ENCODE measurements around the gene FRYL.

FRYL gene

DNA sequence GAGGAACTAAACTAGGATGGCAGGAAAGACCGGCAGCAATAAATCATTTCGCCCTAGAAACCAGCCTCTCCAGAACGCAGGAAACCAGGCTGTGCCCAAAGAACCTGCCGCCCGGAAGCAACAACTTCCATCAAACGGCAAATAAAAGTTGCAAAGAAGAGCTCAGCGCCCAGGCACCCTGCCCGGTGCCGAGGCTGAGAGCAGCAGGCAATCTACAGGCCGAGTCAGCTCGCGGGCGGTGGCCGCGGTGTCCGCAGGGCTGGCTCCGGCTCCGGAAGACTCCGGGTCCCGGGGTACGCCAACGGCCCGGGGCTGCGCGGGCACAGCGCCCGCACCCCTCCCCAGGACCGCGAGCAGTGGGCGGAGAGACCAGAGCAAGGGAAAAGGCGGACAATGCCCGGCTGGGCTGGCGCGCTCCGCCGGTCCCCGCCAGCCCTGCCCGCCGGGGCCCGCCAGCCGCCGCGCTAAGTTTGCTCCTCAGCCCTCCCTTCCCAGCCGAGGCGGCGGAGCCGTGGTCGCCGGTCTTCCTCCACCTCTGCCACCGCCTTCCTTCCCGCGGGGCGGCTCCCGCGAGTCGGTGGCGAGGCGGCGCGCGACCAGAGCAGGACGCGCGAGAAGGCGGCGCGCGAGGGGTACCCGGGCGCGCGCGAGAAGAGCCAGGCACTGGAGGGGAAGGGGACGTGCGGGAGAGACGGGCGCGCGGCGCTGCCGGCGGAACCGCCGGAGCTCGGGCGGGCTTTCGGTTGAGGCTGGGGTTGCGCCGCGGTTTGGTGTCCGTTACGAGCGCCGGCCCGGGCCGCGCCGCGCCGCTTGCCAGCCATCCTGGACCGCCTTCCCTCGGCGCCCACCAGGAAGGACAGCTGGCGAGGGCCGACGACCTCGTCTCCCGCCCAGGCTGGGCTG is 733 bp downstream of the FRYL start:
- Histone ChIP-seq H3K79me2 (ENCODE audit: insufficient read depth, low read length) (peaks cover 51% of the 10 kb centered on the region), H3K36me3 (ENCODE audit: insufficient read depth, low read length) (no peaks in the 10 kb centered on the region), H4K20me1 (ENCODE audit: insufficient read depth, low read length, poor library complexity, severe bottlenecking) (peaks cover 49% of the 10 kb centered on the region), H3K9ac (ENCODE audit: low read depth, low read length, poor library complexity, severe bottlenecking) (peak overlapping the region; percentile 84), H3K9me3 (ENCODE audit: insufficient read depth, low read depth, low read length) (no peaks in the 10 kb centered on the region), H2AFZ (ENCODE audit: low read length) (peak overlapping the region; percentile 79), H3K9me2 (replicated peaks; ENCODE audit: low read depth, low read length) (no peaks in the 10 kb centered on the region), H3K4me2 (ENCODE audit: low read depth, low read length, poor library complexity, severe bottlenecking) (peak overlapping the region; percentile 90), H3K4me1 (ENCODE audit: insufficient read depth, low read length, poor library complexity, severe bottlenecking) (peaks cover 46% of the 10 kb centered on the region), H3K4me3 (ENCODE audit: low read length, poor library complexity, severe bottlenecking) (peak overlapping the region; percentile 95), H3K27me3 (ENCODE audit: insufficient read depth, low read length, poor library complexity, severe bottlenecking) (no peaks in the 10 kb centered on the region), H3F3A (ENCODE audit: low read depth) (no peaks in the 10 kb centered on the region)
- no peak for TF ChIP-seq EZH2phosphoT487 (IDR thresholded peaks at IDR 0.05; ENCODE audit: borderline replicate concordance)
- TF ChIP-seq, protein P1, sequence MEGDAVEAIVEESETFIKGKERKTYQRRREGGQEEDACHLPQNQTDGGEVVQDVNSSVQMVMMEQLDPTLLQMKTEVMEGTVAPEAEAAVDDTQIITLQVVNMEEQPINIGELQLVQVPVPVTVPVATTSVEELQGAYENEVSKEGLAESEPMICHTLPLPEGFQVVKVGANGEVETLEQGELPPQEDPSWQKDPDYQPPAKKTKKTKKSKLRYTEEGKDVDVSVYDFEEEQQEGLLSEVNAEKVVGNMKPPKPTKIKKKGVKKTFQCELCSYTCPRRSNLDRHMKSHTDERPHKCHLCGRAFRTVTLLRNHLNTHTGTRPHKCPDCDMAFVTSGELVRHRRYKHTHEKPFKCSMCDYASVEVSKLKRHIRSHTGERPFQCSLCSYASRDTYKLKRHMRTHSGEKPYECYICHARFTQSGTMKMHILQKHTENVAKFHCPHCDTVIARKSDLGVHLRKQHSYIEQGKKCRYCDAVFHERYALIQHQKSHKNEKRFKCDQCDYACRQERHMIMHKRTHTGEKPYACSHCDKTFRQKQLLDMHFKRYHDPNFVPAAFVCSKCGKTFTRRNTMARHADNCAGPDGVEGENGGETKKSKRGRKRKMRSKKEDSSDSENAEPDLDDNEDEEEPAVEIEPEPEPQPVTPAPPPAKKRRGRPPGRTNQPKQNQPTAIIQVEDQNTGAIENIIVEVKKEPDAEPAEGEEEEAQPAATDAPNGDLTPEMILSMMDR (conservative IDR thresholded peaks at IDR 0.05; ENCODE audit: low read length) = no peak

DNA sequence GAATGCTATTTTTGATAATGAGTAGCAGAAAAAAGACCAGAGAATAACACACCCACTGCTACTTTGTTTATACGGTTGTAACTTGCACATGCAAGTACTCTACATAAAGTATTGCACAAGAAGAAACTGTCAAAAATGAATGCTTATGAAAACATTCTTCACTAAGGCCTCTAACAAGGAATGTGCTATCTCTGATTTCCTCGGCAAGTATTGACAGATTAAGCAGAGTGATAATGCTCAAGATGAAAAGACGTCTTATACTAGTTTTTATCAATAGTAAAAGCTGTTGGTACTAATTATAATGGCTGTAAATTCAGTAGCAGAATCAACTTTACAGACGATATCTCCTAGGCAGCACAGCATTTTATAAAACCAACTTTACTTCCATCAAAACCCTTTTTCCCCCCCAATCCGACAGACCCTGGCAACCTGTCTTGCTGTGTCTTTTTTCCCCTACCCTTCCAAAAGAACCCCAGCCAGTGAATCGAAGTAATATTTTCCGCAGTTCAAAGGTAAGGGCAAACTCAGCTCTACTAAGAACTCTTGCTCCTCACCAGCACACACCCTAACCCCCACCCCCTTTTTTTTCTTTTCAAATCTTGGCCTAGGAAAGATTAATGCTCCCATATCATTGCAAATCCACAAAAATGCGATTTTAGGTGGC is 1.5 kb downstream of the FRYL start:
- H3F3A ChIP-seq (ENCODE audit: low read depth) = no peaks in the 10 kb centered on the region
- peak overlapping the region; percentile 95 for H3K4me3 ChIP-seq (ENCODE audit: low read length, poor library complexity, severe bottlenecking)

DNA sequence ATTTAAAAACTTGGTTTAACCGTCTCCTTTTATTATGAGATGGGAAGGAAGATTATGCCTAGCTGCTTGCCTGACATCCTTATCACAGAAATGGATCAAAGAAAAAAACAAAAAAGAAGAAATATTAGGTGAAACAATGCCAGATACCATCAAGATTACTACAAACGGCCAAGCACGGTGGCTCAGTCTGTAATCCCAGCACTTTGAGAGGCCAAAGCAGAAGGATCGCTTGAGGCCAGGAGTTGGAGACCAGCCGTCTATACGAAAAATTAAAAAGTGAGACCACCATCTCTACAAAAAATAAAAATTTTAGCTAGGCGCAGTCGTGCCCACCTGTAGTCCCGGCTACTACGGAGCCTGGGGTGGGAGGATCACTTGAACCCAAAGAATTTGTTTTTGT is 2.3 kb downstream of the FRYL start:
- Histone ChIP-seq H3K4me1 (ENCODE audit: insufficient read depth, low read length, poor library complexity, severe bottlenecking) (peaks cover 62% of the 10 kb centered on the region), H3K9me3 (ENCODE audit: insufficient read depth, low read depth, low read length) (no peaks in the 10 kb centered on the region), H3K9me2 (replicated peaks; ENCODE audit: low read depth, low read length) (no peaks in the 10 kb centered on the region), H3K27me3 (ENCODE audit: insufficient read depth, low read length, poor library complexity, severe bottlenecking) (no peaks in the 10 kb centered on the region), H3K4me3 (ENCODE audit: low read length, poor library complexity, severe bottlenecking) (peak overlapping the region; percentile 95), H3K79me2 (ENCODE audit: insufficient read depth, low read length) (peaks cover 67% of the 10 kb centered on the region), H4K20me1 (ENCODE audit: insufficient read depth, low read length, poor library complexity, severe bottlenecking) (peaks cover 66% of the 10 kb centered on the region), H3F3A (ENCODE audit: low read depth) (no peaks in the 10 kb centered on the region), H3K36me3 (ENCODE audit: insufficient read depth, low read length) (no peaks in the 10 kb centered on the region), H2AFZ (ENCODE audit: low read length) (no peak overlapping the region), H3K9ac (ENCODE audit: low read depth, low read length, poor library complexity, severe bottlenecking) (peak overlapping the region; percentile 84), H3K4me2 (ENCODE audit: low read depth, low read length, poor library complexity, severe bottlenecking) (peak overlapping the region; percentile 90)
- TF ChIP-seq, protein P1 (conservative IDR thresholded peaks at IDR 0.05; ENCODE audit: low read length) = no peak
- no peak for TF ChIP-seq EZH2phosphoT487 (IDR thresholded peaks at IDR 0.05; ENCODE audit: borderline replicate concordance)

More for the DNA sequence above, 1.5 kb downstream of the FRYL start:
- Histone ChIP-seq H3K9me2 (replicated peaks; ENCODE audit: low read depth, low read length) (no peaks in the 10 kb centered on the region), H4K20me1 (ENCODE audit: insufficient read depth, low read length, poor library complexity, severe bottlenecking) (peaks cover 57% of the 10 kb centered on the region), H3K79me2 (ENCODE audit: insufficient read depth, low read length) (peaks cover 58% of the 10 kb centered on the region), H3K36me3 (ENCODE audit: insufficient read depth, low read length) (no peaks in the 10 kb centered on the region), H3K9me3 (ENCODE audit: insufficient read depth, low read depth, low read length) (no peaks in the 10 kb centered on the region), H3K27me3 (ENCODE audit: insufficient read depth, low read length, poor library complexity, severe bottlenecking) (no peaks in the 10 kb centered on the region), H3K9ac (ENCODE audit: low read depth, low read length, poor library complexity, severe bottlenecking) (peak overlapping the region; percentile 84), H2AFZ (ENCODE audit: low read length) (peak overlapping the region; percentile 72; the same call in 1 of the 2 replicates), H3K4me2 (ENCODE audit: low read depth, low read length, poor library complexity, severe bottlenecking) (peak overlapping the region; percentile 90), H3K4me1 (ENCODE audit: insufficient read depth, low read length, poor library complexity, severe bottlenecking) (peaks cover 54% of the 10 kb centered on the region)
- TF ChIP-seq EZH2phosphoT487 (IDR thresholded peaks at IDR 0.05; ENCODE audit: borderline replicate concordance) = no peak
- TF ChIP-seq, protein P1 (conservative IDR thresholded peaks at IDR 0.05; ENCODE audit: low read length) = no peak

All from Loucy (cell line).